HCT116 (cell line): Measurements from ENCODE around the gene TCEA2. TPM values are rescaled to one million over a fixed set of nuclear protein-coding genes. Genes with fewer than 3 reads are reported as not detected.

Experiments
- ATAC-seq: fragments of 200-7000 bp; cut with Tn5 transposase; 2 replicates; pipeline ENCODE4 v1.9.1; 2020; ENCODE audit warnings: mild to moderate bottlenecking, moderate library complexity
- BruUV-seq: library from RNA; stranded (reverse); fragments of 400-500 nt; replicated peaks from 2 replicates; lab custom pipeline; 2021; lab: Mats Ljungman, UMichigan
- CTCF ChIA-PET: fragments of 300-600 bp; sonication (Branson Sonifier 250); formaldehyde crosslinking; loops from one replicate; lab custom pipeline; 2021; ENCODE audit warnings: antibody characterized with exemption; lab: Charles Lee
- POLR2A ChIA-PET: fragments of 300-600, 350-600 bp; sonication (Branson Sonifier 250); formaldehyde crosslinking; loops from one replicate; lab custom pipeline; 2021; ENCODE audit warnings: antibody characterized with exemption; lab: Charles Lee
- RAD21 ChIA-PET, 2 experiments: fragments of 300-600 bp; sonication (Branson Sonifier 250); formaldehyde crosslinking; loops; one replicate each; lab custom pipeline; 2023; ENCODE audit warnings: low total read pairs in 2 of 2; ENCODE audit not compliant: uncharacterized antibody in 2 of 2, unreplicated experiment in 2 of 2, low non-redundant PET in 1 of 2; lab: Charles Lee
- DNase-seq: peaks from one replicate; pipeline ENCODE4 v3.0.0-alpha.2; 2010; ENCODE audit warnings: low read depth, low spot score
- H2AFZ ChIP-seq: fragments of 200-600 bp; shearing (Covaris generic), sonication (generic); 2 replicates; pipeline ENCODE4 v1.6.1; 2017; ENCODE audit warnings: low read depth, mixed run types, mixed read lengths, antibody characterized with exemption, low read length; ENCODE audit not compliant: poor library complexity, severe bottlenecking
- H3K27ac ChIP-seq: 2 replicates; pipeline ENCODE4 v1.5.1; 2012; ENCODE audit warnings: low read depth, low read length
- H3K27me3 ChIP-seq: fragments of 200-600 bp; sonication (generic); 2 replicates; pipeline ENCODE4 v1.6.1; 2016; ENCODE audit warnings: mixed run types, low read length, mixed read lengths; ENCODE audit not compliant: insufficient read depth
- H3K36me3 ChIP-seq, 2 experiments: fragments of 200-500 bp in 1 of 2; fragments of 200-600 bp in 1 of 2; sonication (Bioruptor generic) in 1 of 2; sonication (generic) in 1 of 2; 2 replicates each; pipeline versions ENCODE4 v1.5.1 to v1.6.1; 2014 to 2016; ENCODE audit warnings: low read length in 2 of 2, inconsistent platforms in 1 of 2, mixed read lengths in 1 of 2, mixed run types in 1 of 2; ENCODE audit not compliant: insufficient read depth in 2 of 2, control insufficient read depth in 1 of 2
- H3K4me1 ChIP-seq, 2 experiments: fragments of 200-600 bp in 1 of 2; sonication (generic) in 1 of 2; 2 replicates each; pipeline versions ENCODE4 v1.5.1 to v1.6.1; 2012 to 2017; ENCODE audit warnings: low read length in 2 of 2, inconsistent platforms in 1 of 2, mild to moderate bottlenecking in 1 of 2, mixed read lengths in 1 of 2, mixed run types in 1 of 2, moderate library complexity in 1 of 2; ENCODE audit not compliant: insufficient read depth in 2 of 2, control insufficient read depth in 1 of 2
- H3K4me2 ChIP-seq: fragments of 200-600 bp; sonication (generic); 2 replicates; pipeline ENCODE4 v1.6.1; 2017; ENCODE audit warnings: mixed run types, low read length, mixed read lengths
- H3K4me3 ChIP-seq, 2 experiments: fragments of 200-600 bp in 1 of 2; sonication (generic) in 1 of 2; replicated peaks in 1 of 2; 2 replicates each; pipeline ENCODE4 v1.5.1; 2011 to 2016; ENCODE audit warnings: low read length in 2 of 2, control low read depth in 1 of 2, low read depth in 1 of 2, mild to moderate bottlenecking in 1 of 2, mixed read lengths in 1 of 2, mixed run types in 1 of 2
- H3K79me2 ChIP-seq: fragments of 200-600 bp; sonication (generic); 2 replicates; pipeline ENCODE4 v1.6.1; 2017; ENCODE audit warnings: mild to moderate bottlenecking, mixed run types, low read length, moderate library complexity, mixed read lengths; ENCODE audit not compliant: insufficient read depth
- H3K9ac ChIP-seq: fragments of 200-600 bp; sonication (generic); 2 replicates; pipeline ENCODE4 v1.6.1; 2016; ENCODE audit warnings: low read length, mixed read lengths
- H3K9me2 ChIP-seq: fragments of 200-600 bp; sonication (generic), shearing (Covaris generic); 2 replicates; pipeline ENCODE4 v1.6.1; 2017; ENCODE audit warnings: mixed run types, mild to moderate bottlenecking, moderate library complexity; ENCODE audit not compliant: insufficient read depth
- H3K9me3 ChIP-seq, 2 experiments: fragments of 200-500 bp in 1 of 2; fragments of 200-600 bp in 1 of 2; sonication (Bioruptor generic) in 1 of 2; sonication (generic) in 1 of 2; 2 replicates each; pipeline ENCODE4 v1.6.1; 2014 to 2017; ENCODE audit warnings: low read length in 2 of 2, mixed read lengths in 2 of 2, inconsistent platforms in 1 of 2, low read depth in 1 of 2, mild to moderate bottlenecking in 1 of 2, mixed run types in 1 of 2, moderate library complexity in 1 of 2; ENCODE audit not compliant: control insufficient read depth in 1 of 2, insufficient read depth in 1 of 2
- H4K20me1 ChIP-seq: fragments of 200-600 bp; sonication (generic), shearing (Covaris generic); 2 replicates; pipeline ENCODE4 v1.6.1; 2017; ENCODE audit warnings: mixed run types, mild to moderate bottlenecking, moderate library complexity; ENCODE audit not compliant: insufficient read depth
- ATF3 ChIP-seq: IDR thresholded peaks from 2 replicates; pipeline ENCODE4 v1.6.1; 2012
- CBX3 ChIP-seq: IDR thresholded peaks from 2 replicates; pipeline ENCODE4 v1.6.1; 2012; ENCODE audit warnings: low read depth
- CTCF ChIP-seq, 3 experiments: fragments of 200-600 bp in 1 of 3; sonication (generic) in 1 of 3; IDR thresholded peaks in 2 of 3; conservative IDR thresholded peaks in 1 of 3; 2 replicates each; pipeline ENCODE4 v1.5.1; 2012 to 2017; ENCODE audit warnings: low read depth in 2 of 3, low read length in 2 of 3, antibody characterized with exemption in 1 of 3, borderline replicate concordance in 1 of 3, control low read depth in 1 of 3, mild to moderate bottlenecking in 1 of 3, mixed read lengths in 1 of 3, mixed run types in 1 of 3, moderate library complexity in 1 of 3; ENCODE audit not compliant: insufficient read depth in 1 of 3
- EGR1 ChIP-seq: IDR thresholded peaks from 2 replicates; pipeline ENCODE4 v1.6.1; 2012; ENCODE audit warnings: low read depth
- ELF1 ChIP-seq: IDR thresholded peaks from 2 replicates; pipeline ENCODE4 v1.6.1; 2012; ENCODE audit warnings: low read depth, borderline replicate concordance
- EZH2 ChIP-seq: fragments of 200-600 bp; sonication (generic); IDR thresholded peaks from 2 replicates; pipeline ENCODE4 v1.6.1; 2017; ENCODE audit warnings: antibody characterized with exemption, mixed run types
- EZH2phosphoT487 ChIP-seq: fragments of 200-600 bp; IDR thresholded peaks from 2 replicates; pipeline ENCODE4 v1.6.1; 2018; ENCODE audit warnings: antibody characterized with exemption, borderline replicate concordance
- JUND ChIP-seq: IDR thresholded peaks from 2 replicates; pipeline ENCODE4 v1.6.1; 2012
- POLR2AphosphoS5 ChIP-seq: IDR thresholded peaks from 2 replicates; pipeline ENCODE4 v1.6.1; 2011; ENCODE audit warnings: mild to moderate bottlenecking, low read depth, low read length, moderate library complexity
- RAD21 ChIP-seq: IDR thresholded peaks from 2 replicates; pipeline ENCODE4 v1.6.1; 2012; ENCODE audit warnings: low read depth, mild to moderate bottlenecking
- SIN3A ChIP-seq: IDR thresholded peaks from 2 replicates; pipeline ENCODE4 v1.6.1; 2012; ENCODE audit warnings: low read depth
- SP1 ChIP-seq: IDR thresholded peaks from 2 replicates; pipeline ENCODE4 v1.6.1; 2012; ENCODE audit warnings: low read depth
- SRF ChIP-seq: IDR thresholded peaks from 2 replicates; pipeline ENCODE4 v1.6.1; 2012; ENCODE audit warnings: low read depth
- TCF7L2 ChIP-seq: IDR thresholded peaks from 2 replicates; pipeline ENCODE4 v1.7.0; 2011; ENCODE audit warnings: borderline replicate concordance, inconsistent platforms; ENCODE audit not compliant: insufficient read depth, insufficient read length; ENCODE audit errors: extremely low read depth
- YY1 ChIP-seq: IDR thresholded peaks from 2 replicates; pipeline ENCODE4 v1.6.1; 2011; ENCODE audit warnings: low read length, low read depth, moderate library complexity, mild to moderate bottlenecking; ENCODE audit not compliant: insufficient replicate concordance; ENCODE audit errors: extremely low read depth
- ZBTB33 ChIP-seq: IDR thresholded peaks from 2 replicates; pipeline ENCODE4 v1.6.1; 2011; ENCODE audit warnings: mild to moderate bottlenecking, low read length, moderate library complexity; ENCODE audit not compliant: insufficient replicate concordance; ENCODE audit errors: extremely low read depth
- ZFX ChIP-seq: fragments of 450-650 bp; IDR thresholded peaks from 2 replicates; pipeline ENCODE4 v1.6.1; 2017
- intact Hi-C: fragments of 100-400 bp; cut with micrococcal nuclease; formaldehyde crosslinking; loops from 2 replicates; pipeline ENCODE4 v1.10.0; 2022
- total RNA-seq: library from RNA; stranded (reverse); gene quantifications from one replicate; pipeline ENCODE4 v1.2.1, GENCODE V29; 2021; ENCODE audit not compliant: unreplicated experiment

The TCEA2 gene
- total RNA-seq, 1 experiment from 2014 or later, result 29.7 TPM

GRCh38 chr20:64110411-64111068 lies 47.5 kb downstream of the TCEA2 start:
- H3K9me3 ChIP-seq, result no peaks in the 10 kb centered on the region
- CTCF ChIA-PET, result interaction anchor here (1.6 kb wide), 1 partner anchor 8 kb away, joined by 5 read pairs; no protein-coding TSS in a partner anchor
- TF ChIP-seq YY1, result no peak
- no peak for TF ChIP-seq ELF1
- TF ChIP-seq ZFX, result no peak
- no peak for TF ChIP-seq CTCF (IDR thresholded peaks at IDR 0.05 in 2 of 3, conservative IDR thresholded peaks at IDR 0.05 in 1 of 3; ENCODE audit: borderline replicate concordance in 1 of 3, insufficient read depth in 1 of 3, low read depth in 2 of 3, low read length in 2 of 3)
- no peak for TF ChIP-seq SRF
- no peak for TF ChIP-seq JUND
- TF ChIP-seq POLR2AphosphoS5, result no peak
- TF ChIP-seq ATF3, result no peak
- TF ChIP-seq SIN3A, result no peak
- no peak for TF ChIP-seq SP1
- no peak for TF ChIP-seq EGR1
- TF ChIP-seq TCF7L2, result no peak
- no peak for TF ChIP-seq CBX3
- TF ChIP-seq EZH2, result no peak
- no peak for TF ChIP-seq EZH2phosphoT487
- no peak for TF ChIP-seq ZBTB33
- TF ChIP-seq RAD21, result no peak
- DNase-seq (no peak), ATAC-seq (no peak)
- H3K27me3 ChIP-seq, result no peaks in the 10 kb centered on the region
- H3K4me2 ChIP-seq, result no peak overlapping the region
- no peaks in the 10 kb centered on the region for H3K9me2 ChIP-seq
- H3K27ac ChIP-seq, result no peak overlapping the region
- POLR2A ChIA-PET, result no interaction called here
- RAD21 ChIA-PET, result no interaction called here
- H3K4me3 ChIP-seq, result no peak overlapping the region
- intact Hi-C loops, result no loop called here
- H3K9ac ChIP-seq, result no peak overlapping the region
- H3K36me3 ChIP-seq, result no peaks in the 10 kb centered on the region
- no peaks in the 10 kb centered on the region for H3K4me1 ChIP-seq
- H2AFZ ChIP-seq, result no peak overlapping the region
- no TSS peak for BruUV-seq
- no peaks in the 10 kb centered on the region for H4K20me1 ChIP-seq
- H3K79me2 ChIP-seq, result no peaks in the 10 kb centered on the region
